ENCODE data around the gene CTAGE1.
A peak's percentile ranks its signal among the peaks of the same experiment; 100 is the strongest.

Gene CTAGE1

DNA sequence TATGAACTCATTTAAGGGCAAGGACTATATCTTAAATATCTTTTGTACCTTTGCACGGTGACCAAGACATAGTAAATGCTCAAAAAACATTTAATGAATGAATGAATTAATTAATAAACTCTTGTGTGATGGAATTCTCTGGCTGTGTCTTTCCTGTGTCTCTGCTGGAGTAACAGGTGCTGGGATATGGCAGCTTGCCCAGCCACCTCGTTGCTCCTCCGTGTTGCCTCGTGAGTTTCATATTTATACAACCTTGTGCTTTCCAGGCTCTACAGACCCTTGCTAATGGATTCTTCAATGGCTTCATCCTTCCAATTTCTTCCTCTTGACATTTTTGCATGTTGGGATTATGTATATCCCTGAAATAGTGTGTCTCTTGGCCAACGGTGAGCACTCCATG, 30.4 kb downstream of the CTAGE1 start:
- no peak for DNase-seq

DNA sequence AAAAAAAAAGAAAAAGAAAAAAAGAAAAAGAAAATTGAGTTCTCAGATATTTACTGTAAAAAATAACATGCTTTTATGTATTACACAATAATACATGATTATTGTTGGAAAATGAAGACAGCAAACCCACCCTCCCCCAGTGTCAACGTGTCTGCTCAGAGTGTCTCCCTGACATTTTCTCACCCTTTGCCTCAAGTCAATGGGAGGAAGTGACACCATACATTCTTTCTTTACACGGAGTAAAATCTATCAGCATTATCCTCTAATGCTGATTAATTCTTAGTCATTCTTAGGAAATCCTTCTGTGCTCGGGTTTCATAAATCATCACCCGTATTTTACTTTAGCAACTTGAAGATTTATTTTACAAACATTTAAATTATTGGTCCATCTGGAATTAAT, 32.0 kb downstream of the CTAGE1 start:
- no peak for DNase-seq

DNA sequence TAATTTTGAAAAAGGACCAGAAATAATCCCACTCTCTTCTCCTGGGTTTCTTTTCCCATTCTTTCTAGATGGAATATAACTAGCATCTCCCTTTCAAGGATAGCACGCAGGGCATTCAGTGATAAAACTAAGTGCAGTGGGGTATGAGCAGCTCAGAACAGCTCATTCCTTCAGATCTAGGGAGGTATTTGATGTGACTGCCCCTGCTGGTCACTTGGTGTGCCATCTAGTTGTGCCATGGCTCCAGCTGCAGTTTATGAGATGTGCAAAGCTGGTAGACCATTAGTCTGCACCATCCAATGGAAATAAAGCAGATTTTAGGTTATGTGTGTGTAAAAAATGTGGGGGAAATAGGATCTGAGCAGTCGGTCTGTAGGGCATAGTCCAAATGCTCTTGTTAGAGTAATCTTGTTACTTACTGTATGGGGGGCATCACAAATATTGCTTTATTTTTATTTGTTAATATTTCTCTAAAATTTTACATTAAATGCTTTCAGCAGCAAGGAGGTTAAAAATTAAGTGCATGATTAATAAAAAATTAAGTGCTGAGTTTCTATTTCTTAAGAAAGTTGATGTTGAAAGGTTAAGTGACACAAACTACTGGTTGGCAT, 38.9 kb downstream of the CTAGE1 start:
- DNase-seq: peak; percentile 3

DNA sequence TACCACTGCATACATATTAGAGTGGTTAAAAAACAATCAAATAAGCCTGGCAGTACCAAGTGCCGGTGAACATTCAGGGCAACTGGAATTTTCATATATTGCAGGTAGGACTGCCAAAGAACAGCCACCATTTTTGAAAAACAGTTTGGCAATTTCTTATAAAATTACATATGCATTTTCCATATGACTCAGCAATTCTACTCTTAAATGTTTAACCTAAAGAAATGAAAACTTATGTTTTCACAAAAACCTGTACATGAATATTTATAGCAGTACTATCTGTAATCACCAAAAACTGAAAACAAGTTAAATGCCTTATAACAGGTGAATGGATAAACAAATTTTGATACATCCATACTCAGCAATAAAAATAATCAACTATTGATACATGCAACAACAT, 39.9 kb downstream of the CTAGE1 start:
- DNase-seq: no peak

DNA sequence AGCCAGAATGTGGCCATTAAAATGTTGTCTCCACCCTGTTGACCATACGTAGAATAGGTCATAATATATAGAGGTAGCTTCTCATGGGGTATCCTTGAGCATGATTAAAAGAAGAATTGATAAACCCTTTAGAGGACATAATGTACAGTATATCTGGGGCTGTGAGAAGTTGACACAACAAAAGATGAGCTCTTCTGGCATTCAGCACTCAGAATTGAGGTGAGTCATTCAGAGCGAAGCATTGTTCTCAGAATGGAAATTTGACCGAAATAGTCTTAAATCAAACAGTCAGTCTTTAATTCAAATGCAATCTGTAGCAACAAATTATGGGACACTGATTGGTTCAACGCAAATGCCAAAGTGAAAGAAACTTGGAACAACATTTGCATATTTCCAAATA, 47.3 kb downstream of the CTAGE1 start:
- no peak for DNase-seq

DNA sequence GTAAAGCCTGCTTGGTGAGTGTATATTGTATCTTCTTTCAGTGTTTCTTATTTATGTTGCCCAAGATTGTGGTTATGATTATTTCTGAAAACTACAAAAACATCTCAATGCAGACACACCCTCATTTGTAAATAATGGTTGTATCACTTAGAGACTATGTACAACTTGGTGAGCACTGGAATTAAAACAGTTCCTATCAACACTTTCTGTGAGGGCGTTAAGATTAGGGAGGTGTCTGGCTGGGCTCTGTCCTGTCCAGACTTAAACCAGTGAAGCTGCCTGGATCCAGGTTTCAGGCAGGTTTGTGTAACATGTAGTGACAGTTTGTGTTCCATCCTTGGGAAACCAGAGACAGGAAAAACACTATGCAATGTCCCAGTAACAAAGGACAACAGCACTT, 49.7 kb downstream of the CTAGE1 start:
- DNase-seq: no peak

DNA sequence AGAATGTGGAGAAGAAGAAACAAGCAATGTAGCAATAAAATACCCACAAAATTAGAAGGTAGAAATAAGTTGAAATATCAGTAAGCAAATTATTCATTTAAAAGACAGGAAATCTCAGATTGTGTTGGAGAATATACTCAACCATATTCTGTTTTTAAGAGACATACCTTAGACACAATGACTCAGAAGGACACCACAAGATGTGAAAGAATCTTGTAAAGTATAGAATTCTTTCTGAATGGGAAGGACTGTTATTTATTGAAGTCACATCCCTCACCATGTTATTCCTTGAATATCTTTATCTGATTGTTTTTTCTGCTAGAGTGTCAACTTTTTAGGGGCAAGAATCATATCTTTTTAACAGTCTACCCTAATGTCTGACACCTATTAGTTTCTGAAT, 50.4 kb downstream of the CTAGE1 start:
- no peak for DNase-seq

DNA sequence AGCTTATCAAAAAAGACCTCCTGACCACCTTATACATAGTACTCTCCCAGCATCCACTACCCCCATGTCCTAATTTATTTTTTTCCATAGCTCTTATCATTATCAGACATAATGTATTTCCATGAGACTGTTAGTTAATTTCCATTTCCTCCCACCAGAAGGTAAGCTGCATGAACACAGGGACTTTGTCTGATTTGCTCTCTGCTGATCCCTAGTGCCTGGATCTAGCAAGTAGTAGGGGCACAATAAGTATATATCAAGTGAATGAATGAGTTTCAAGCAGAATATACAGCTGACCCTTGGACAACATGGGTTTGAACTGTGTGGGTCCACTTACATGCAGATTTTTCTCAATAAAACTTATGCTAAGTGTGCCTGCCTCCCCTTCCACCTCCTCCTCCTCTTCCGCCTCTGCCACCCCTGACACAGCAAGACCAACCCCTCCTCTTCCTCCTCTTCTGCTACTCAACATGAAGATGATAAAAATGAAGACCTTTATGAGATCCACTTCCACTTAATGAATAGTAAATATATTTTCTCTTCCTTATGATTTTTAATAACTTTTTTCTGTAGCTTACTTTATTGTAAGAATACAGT, 53.8 kb downstream of the CTAGE1 start:
- DNase-seq: no peak
